A673 (cell line): ENCODE data around the gene SMOC2.

Experiments
- EZH2 ChIP-seq: fragments of 200-600 bp; sonication (generic); IDR thresholded peaks from 2 replicates; pipeline ENCODE4 v1.6.1; 2017; ENCODE audit warnings: borderline replicate concordance, low read depth, mild to moderate bottlenecking, mixed read lengths, antibody characterized with exemption, low read length; ENCODE audit not compliant: poor library complexity, severe bottlenecking
- TF ChIP-seq, protein P1 (sequence below): fragments of 300-800, 200-600 bp; sonication (generic); conservative IDR thresholded peaks from 2 replicates; pipeline ENCODE4 v1.5.1; 2017; ENCODE audit warnings: low read depth, mild to moderate bottlenecking, antibody characterized with exemption, low read length, moderate library complexity, mixed read lengths

DNA sequence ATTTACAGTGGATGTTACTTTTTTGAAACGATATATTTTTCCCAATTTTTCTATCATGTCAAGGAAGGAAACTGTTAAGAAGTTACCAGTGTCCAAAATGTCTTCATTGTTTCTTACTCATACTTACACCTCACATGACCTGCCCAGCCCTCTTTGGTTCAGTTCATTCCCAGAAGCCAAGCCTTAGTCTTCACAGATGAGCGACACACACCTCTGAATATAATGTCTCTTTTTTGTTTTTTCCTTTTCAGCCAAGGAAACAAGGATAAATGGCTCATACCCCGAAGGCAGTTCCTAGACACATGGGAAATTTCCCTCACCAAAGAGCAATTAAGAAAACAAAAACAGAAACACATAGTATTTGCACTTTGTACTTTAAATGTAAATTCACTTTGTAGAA, 225.2 kb downstream of the SMOC2 start:
- TF ChIP-seq, protein P1, sequence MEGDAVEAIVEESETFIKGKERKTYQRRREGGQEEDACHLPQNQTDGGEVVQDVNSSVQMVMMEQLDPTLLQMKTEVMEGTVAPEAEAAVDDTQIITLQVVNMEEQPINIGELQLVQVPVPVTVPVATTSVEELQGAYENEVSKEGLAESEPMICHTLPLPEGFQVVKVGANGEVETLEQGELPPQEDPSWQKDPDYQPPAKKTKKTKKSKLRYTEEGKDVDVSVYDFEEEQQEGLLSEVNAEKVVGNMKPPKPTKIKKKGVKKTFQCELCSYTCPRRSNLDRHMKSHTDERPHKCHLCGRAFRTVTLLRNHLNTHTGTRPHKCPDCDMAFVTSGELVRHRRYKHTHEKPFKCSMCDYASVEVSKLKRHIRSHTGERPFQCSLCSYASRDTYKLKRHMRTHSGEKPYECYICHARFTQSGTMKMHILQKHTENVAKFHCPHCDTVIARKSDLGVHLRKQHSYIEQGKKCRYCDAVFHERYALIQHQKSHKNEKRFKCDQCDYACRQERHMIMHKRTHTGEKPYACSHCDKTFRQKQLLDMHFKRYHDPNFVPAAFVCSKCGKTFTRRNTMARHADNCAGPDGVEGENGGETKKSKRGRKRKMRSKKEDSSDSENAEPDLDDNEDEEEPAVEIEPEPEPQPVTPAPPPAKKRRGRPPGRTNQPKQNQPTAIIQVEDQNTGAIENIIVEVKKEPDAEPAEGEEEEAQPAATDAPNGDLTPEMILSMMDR = no peak
- TF ChIP-seq EZH2 = no peak
